H1 (cell line): Measurements from ENCODE around the gene KHDRBS2. TPM values are rescaled to one million over a fixed set of nuclear protein-coding genes. Genes with fewer than 3 reads are reported as not detected.

Experiments
- JUND ChIP-seq: IDR thresholded peaks from 2 replicates; pipeline ENCODE4 v1.6.1; 2011; ENCODE audit warnings: mild to moderate bottlenecking, improper control_type of control experiment, low read length
- KDM5A ChIP-seq: fragments of 200-600 bp; IDR thresholded peaks from 2 replicates; pipeline ENCODE4 v1.7.1; 2012; ENCODE audit warnings: mild to moderate bottlenecking, low read length, inconsistent platforms, mixed read lengths
- POU5F1 ChIP-seq: IDR thresholded peaks from 2 replicates; pipeline ENCODE4 v1.6.1; 2011; ENCODE audit warnings: low read depth, mild to moderate bottlenecking, low read length, moderate library complexity
- SAP30 ChIP-seq: fragments of 300-600 bp; sonication (generic); IDR thresholded peaks from 2 replicates; pipeline ENCODE4 v1.7.1; 2012; ENCODE audit warnings: low read length, moderate library complexity, mild to moderate bottlenecking, inconsistent platforms; ENCODE audit not compliant: insufficient read depth, insufficient replicate concordance
- SP1 ChIP-seq: IDR thresholded peaks from 2 replicates; pipeline ENCODE4 v1.6.1; 2011; ENCODE audit warnings: low read depth, low read length
- SUZ12 ChIP-seq: fragments of 200-600 bp; sonication (generic); IDR thresholded peaks from 2 replicates; pipeline ENCODE4 v1.6.1; 2012; ENCODE audit warnings: mild to moderate bottlenecking, inconsistent platforms, low read length, moderate library complexity, mixed read lengths
- TAF7 ChIP-seq: optimal IDR thresholded peaks from 2 replicates; pipeline ENCODE3; 2011; ENCODE audit warnings: low read depth, mild to moderate bottlenecking, inconsistent platforms, low read length, moderate library complexity, borderline replicate concordance
- polyA plus RNA-seq, 7 experiments: library from polyadenylated mRNA; depleted of rRNA in 3 of 7; stranded (reverse) in 5 of 7; unstranded in 2 of 7; fragments of >200 nt in 5 of 7; fragments of 200-250 nt in 2 of 7; gene quantifications; 1 replicate in 5 of 7; 2 replicates in 1 of 7; 4 replicates in 1 of 7; pipeline versions ENCODE4 v1.2.1 to v1.2.3, GENCODE V29; 2011 to 2013; ENCODE audit warnings: missing spikeins in 2 of 7, mixed read lengths in 2 of 7
- total RNA-seq: library from RNA; stranded (reverse); fragmentation: NEBNext Ultra II Directional; extraction: Animal tissue kit (Norgen Biotek cat#: 25700); gene quantifications from 2 replicates; pipeline ENCODE4 v1.2.1, GENCODE V29; 2021
- TF ChIP-seq, protein P1 (sequence below): IDR thresholded peaks from 2 replicates; pipeline ENCODE4 v1.6.1; 2011; ENCODE audit warnings: low read length, improper control_type of control experiment
- TF ChIP-seq, protein P2 (sequence below): IDR thresholded peaks from 2 replicates; pipeline ENCODE4 v1.6.1; 2011; ENCODE audit warnings: low read depth, mild to moderate bottlenecking, low read length; ENCODE audit not compliant: insufficient read depth

The KHDRBS2 gene
- total and polyA plus RNA-seq, 2 of the 8 experiments (the other 6 are each of a cell fraction or from before 2014, with no cell fraction given), result 5.2 to 7.7 TPM

GRCh38 chr6:62129127-62129526 is 156.9 kb downstream of the KHDRBS2 start (continued):
- TF ChIP-seq TAF7, result no peak
- TF ChIP-seq SUZ12, result no peak
- TF ChIP-seq, protein P1, sequence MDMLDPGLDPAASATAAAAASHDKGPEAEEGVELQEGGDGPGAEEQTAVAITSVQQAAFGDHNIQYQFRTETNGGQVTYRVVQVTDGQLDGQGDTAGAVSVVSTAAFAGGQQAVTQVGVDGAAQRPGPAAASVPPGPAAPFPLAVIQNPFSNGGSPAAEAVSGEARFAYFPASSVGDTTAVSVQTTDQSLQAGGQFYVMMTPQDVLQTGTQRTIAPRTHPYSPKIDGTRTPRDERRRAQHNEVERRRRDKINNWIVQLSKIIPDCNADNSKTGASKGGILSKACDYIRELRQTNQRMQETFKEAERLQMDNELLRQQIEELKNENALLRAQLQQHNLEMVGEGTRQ, result no peak
- TF ChIP-seq SAP30, result no peak
- TF ChIP-seq SP1, result no peak
- TF ChIP-seq KDM5A, result no peak
- no peak for TF ChIP-seq JUND
- no peak for TF ChIP-seq POU5F1
- TF ChIP-seq, protein P2, sequence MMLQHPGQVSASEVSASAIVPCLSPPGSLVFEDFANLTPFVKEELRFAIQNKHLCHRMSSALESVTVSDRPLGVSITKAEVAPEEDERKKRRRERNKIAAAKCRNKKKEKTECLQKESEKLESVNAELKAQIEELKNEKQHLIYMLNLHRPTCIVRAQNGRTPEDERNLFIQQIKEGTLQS, result no peak
